GM21447 (cell line): ENCODE data around the gene SLC4A1AP.
A peak's percentile ranks its signal among the peaks of the same experiment; 100 is the strongest.

Experiments
- ATAC-seq: cut with Tn5 transposase; IDR thresholded peaks from one replicate; pipeline ENCODE4 v1.9.1; 2021; ENCODE audit not compliant: unreplicated experiment

Gene SLC4A1AP

DNA sequence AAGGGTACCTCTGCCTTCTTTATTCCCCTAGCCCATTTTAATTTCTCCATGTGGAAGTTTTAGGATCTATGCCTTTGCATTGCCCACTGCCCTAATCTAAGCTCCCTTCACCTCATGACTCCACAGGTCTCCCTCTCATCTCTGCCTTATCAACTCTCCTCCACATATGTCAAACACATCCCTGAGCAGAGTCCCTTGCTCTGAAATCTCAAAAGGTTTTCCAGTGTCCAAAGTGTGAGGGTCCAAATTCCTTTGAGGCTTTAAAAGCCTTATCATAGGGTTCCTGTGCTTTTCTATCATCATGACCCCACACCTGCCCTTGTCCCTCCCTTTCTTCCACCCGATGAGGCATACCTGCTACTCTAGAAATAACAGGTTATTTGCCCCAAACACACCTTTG lies 38.6 kb downstream of the SLC4A1AP start:
- no peak for ATAC-seq

DNA sequence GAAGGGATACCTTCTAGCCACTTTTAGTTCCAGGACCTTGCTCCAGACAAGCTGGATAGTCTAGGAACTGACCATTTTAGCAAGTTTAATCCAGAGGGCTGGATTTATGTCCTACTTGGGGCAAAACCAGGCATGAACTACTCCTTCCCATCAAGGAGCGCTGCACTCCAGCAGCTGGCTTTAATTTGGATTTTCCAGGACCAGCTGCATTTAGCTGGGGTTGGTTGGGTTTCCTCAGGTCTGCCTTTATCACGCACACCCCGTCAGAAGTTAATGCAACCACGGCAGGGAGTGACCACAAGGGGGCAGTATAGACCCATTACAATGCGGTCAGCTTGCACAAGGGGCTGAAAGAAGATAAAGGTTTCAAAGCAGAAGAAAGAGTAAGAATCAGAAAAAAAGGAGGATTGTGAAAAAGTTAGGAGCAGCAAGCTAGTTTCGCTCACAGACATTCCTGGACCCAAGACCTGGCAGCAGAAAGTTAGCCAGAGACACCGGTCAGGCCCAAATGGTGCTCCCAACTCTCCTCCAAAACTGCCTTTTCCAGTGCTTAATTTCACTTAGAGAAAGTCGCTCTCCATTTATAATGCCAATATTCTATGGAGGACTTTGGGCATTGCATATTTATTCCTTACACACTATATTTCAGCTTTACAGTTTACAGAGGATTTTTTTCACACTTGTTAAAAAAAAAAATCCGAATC lies 40.1 kb downstream of the SLC4A1AP start:
- peak; percentile 79 for ATAC-seq

DNA sequence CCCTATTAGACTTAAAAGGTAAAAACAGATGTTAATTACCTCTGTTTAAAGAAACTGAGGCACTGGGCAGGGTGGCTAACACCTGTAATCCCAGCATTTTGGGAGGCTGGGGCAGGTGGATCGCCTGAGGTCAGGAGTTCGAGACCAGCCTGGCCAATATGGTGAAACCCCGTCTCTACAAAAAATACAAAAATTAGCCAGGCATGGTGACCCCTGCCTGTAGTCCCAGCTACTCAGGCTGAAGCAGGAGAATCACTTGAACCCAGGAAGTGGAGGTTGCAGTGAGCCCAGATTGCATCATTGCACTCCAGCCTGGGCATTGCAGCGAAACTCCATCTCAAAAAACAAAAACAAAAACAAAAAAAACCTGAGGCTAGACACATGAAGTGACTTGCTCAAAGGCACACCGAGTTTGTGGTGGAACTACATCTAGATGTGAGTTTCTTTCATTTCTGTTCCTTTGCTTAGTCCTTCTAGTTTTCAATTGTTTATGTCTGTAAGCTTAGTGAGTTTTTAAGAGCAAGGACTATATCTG lies 40.7 kb downstream of the SLC4A1AP start:
- no peak for ATAC-seq

DNA sequence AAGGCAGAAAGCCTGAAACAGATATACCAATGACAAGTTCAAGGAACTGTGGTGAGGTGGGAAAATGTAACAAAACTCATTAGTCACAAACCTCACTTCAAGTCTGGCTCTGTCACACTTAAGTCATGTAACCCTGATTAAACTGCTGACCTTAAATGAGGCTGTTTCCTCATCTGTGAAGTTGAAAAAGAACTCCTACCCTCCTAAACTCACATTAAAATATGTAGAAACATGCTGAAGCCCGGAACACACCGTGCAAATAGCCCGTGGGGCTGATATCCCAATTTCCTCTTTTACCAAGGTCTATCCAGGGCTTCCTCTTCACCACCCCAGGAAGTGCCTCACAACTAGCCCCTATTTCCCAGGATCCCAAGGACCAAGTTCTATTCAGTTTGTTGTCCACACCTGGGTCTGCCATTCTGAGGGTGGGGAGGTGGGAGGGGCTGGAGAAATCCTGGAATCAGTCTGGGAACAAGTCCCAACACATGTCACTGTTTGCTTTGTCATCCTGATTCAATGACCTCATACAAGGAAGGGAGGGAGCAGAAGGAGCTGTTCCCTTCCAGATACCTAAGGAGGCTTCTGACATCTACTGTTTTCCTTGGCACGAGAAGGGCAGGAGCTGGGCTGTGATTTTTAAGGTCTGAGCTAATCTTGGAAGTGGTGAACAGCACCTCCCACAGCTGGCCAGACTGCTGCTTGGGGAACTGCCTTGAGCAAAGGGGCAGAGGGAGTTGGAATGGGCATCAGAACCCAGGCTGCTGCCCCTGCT lies 42.3 kb downstream of the SLC4A1AP start:
- no peak for ATAC-seq

DNA sequence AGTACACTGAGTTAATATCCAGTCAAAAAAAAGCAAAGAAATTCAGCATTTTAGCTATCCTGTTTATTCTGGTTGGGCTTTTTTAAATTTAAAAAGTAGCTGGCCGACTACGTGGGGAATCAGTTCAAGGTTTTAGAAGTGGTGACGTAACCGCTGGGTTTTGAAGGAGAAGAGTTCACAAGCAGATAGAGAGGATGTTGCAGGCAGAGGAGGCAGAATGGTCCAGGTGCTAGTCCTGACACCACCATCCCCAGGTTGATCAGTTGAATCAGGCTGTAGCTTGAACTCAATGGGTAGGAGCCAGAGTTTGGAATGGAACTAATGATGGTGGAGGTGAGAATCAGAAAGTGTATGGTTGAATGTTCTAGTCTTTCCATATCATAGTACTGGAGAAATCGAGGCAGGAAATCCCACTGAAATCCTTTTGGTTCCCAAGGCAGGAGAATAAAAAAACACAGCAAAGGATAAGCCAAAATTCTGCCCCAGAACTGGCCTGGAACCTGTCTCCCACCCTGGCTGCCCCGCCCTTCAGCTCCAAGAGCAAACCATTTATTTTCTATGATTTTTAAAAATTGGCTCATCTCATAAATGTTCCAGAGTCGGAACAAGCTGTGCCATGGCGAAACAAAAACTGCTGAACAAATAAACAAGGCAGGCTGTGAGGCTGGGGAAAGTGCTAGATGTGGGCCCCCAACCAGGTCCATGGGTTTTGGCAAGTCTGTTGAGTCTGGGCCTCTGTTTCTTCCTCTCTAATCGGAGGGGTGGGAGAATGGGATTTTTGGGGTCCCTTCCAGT lies 44.0 kb downstream of the SLC4A1AP start:
- no peak for ATAC-seq

DNA sequence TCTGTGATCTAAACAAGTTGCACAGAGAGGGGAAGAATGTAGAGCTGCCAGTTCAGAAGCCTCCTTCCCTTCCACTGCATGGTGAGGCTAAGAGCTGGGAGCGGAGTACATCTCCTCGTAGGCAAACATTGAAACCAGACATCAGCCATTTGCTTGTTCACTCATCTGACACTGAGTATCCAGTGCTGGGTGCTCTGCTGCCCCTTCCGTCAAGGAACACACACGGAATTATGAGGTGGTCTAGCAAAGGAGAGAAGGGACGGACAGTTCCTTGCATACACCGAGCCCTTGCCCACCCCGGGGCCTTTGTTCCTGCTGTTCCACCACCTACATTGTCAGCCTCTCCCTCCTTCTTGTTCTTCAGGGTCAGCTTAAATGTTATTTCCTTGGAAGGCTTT lies 44.6 kb downstream of the SLC4A1AP start:
- no peak for ATAC-seq

DNA sequence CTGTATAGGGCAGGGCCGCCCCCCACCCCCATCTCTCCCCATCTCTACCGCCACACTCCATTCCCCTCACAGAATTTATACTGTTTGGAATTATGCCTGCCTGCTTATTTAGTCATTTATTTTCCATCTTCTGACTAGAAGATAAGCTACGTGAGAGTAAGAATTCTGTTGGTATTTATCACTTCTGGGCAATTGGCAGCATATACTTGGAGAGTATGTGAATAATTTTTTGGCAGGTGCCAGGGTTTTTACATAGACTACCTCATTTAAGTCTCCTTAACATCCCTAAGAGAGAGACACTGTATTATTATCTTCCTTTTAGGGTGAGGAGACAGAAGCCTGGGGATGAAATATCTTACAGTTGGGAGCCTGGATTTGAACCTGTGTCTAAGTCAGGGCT lies 45.0 kb downstream of the SLC4A1AP start:
- no peak for ATAC-seq

DNA sequence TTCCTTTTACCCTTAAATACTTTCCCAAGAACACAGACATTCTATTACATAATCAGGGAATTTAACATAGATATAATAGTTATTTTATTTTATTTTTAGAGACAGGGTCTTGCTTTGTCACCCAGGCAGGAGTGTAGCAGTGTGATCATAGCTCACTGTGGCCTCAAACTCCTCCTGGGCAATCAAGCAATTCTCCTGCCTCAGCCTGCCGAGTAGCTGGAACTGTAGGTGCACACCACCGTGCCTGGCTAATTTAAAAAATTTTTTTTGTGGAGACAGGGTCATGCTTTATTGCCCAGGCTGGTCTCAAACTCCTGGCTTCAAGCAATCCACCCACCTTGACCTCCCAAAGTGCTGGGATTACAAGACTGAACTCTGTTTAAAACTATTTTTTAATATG lies 45.6 kb downstream of the SLC4A1AP start:
- ATAC-seq = no peak

DNA sequence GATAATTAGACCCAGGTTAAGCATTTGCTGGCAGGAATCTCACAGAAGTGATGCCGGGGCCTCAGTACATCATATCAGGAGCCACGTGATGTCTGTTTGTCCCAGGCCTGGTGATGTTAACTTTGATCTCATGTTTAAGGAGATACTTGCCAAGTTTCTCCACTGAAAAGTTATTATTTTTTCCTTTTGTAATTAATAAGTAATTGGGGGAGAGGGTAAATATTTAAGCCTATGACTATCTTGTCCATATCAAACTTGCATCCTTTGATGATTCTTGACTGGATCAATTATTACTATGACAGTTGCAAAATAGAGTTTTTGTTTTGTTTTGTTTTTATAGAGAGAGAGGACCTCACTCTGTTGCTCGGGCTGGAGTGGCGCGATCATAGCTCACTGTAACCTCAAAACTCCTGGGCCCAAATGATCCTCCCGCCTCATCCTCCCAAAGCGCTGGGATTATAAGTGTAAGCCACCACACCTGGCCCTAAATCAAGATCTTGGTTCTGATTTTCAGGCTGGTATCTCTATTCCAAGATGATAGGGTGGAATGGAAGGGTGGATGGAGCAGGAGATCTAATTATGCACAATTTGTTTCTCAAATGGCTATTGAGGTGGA lies 46.4 kb downstream of the SLC4A1AP start:
- ATAC-seq = no peak

DNA sequence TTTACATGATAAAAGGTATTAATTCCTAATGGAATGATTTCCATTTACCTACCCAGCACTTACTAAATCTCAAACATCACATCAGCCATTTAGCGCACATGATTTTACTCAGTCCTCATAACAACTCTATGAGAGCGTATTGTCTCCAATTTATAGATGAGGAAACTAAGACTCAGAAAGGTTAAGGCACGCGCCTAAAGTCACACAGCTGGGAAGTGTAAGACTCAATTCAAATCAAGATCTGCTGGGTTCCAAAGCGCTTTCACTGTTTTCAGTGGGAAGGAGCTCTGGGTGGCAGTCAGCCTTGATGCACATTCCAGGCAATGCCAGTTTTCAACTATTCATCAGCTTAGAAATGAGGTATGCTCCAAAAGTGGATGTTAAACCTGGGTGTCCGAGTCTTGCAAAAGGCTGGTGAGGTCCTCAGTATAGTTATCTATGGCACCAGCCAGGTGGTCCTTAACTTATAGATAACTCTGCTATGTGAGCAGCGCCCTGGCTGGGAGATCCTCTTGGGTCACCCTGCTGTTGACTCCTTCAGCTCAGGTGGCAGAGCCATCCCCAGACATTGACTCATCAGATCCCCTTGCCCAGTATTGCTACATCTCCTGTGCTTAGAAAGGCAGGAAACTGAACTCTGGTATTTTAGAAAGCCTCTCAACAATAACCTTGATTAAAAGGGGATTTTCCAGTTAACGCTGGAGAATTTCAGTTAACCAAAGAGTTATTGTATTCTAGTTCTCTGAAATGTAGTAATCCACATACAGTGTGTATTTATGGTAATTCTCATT lies 47.1 kb downstream of the SLC4A1AP start:
- ATAC-seq = no peak

DNA sequence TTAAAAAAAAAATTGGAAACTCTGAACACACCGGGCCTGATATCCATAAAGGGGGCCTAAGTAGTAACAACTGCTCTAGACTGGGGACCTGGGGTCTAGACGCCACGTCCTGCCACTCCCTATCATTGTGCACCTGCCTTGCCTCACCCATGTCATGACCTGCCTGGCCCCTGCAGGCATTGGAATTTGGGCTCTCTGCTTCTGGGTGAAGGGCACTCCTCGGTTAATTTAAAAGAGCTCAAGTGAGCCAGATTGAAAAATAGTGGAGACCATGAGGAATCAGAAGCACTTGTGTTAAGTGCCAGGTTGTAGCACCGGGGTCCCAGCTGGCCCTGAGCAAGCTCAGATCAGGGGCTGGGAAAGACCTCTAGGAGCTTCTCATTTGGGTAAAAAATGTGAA lies 48.1 kb downstream of the SLC4A1AP start:
- ATAC-seq = no peak

DNA sequence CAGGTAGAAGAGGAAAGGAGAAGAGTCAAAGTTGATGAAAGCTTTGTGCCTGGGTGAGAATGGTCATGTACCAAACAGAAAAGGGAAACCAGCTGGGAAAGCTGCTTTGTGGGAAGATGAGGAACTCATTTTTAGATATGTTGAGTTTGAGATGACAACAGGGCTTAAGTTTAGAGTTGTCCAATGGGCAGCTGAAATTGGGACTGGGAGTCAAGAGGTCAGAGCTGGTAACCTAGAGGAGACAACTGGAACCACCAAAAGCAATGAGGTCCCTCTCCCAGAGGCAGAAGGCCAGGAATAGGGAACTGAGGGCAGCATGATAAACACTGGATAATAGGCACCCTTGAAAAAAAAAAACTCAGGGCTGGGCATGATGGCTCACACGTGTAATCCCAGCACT lies 48.8 kb downstream of the SLC4A1AP start:
- ATAC-seq = no peak

DNA sequence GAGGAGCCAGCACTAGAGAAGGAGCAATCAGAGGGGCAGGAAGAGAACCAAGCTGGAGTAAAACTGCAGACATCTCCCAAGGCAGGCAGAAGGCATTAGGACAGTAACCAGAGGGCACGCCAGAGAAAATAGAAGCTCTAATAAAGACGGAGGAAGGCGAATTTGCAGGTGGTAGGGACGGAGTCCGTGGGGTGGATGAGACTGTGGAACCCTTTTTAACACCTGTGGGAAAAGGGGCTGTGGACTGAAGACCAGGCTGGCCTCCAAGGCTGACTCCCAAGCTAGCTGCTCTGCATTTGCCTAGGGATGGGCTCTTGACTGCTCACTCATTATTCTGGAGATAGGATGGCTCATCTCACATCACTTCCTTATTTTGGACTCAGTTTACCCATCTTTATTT lies 49.5 kb downstream of the SLC4A1AP start:
- no peak for ATAC-seq

DNA sequence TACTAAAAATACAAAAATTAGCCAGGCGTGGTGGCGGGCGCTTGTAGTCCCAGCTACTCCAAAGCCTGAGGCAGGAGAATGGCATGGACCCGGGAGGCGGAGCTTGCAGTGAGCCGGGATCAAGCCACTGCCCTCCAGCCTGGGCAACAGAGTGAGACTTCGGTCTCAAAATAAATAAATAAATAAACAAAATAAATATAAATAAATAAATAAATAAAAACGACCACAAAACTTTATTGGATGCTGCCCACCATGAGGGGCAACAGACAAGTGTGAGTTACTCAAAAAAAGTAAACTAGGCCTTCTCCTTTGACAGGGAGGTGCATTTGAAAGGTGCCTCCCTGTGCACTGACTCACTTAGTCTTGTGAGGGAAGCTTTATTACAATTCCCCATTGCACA lies 50.4 kb downstream of the SLC4A1AP start:
- no peak for ATAC-seq

DNA sequence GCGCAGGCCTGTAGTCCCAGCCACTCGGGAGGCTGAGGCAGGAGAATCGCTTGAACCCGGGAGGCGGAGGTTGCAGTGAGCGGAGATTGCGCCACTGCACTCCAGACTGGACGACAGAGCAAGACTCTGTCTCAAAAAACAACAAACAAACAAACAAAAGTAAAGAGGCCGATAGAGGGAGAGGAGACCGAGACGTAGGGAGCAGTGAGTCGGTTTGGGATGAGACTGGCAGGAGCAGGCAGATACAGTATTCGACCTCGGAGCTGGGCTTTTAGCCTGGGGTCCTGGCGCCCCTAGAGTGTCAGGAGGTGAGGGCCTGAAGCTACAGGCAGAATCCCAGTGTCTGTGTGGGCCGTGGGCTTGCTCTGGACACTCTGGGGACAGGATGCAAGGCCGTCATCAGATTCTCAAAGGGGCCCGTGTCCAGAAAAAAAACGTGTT lies 51.2 kb downstream of the SLC4A1AP start:
- no peak for ATAC-seq

DNA sequence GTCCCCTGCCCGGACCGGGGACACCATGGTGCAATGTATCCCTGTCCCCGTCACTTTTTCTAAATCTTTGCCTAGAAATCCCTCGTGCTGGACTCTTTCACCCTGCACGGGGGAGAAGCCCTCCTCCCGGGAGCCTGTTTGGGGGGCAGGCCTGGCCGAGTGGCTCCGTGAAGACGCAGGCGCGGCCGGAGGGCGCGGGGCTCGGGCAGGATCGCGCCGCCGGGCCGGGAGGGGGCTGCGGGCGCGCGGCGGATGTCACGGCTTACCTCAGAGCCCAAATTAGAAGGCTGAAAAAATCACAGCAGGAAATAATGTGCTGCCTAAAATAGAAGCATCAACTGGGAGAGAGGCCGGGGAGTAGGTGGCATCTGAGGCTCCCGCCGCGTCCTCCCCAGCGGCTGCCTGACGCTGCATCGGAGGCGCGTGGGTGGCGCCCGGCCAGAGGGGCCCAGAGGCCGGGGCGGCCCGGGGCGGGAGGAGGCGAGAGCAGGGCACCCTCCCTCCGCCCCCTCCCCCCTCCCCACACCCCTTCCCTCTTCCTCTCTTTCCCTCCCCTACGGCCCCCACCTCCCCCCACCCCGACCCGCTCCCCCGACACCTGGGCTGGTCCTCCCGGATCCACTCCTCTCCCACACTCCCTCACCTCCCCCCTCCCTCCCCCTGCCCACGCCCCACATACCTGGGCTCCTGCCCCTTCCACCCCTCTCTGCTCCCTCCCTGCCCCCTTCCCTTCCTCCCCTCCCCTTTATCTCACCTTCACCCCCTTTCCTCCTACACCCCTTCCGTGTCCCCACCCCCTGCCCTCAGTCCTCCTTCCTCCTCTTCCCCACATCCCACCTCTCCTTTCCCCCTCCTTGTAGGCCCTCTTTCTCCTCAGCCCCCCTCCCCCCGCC lies 51.9 kb downstream of the SLC4A1AP start:
- no peak for ATAC-seq

DNA sequence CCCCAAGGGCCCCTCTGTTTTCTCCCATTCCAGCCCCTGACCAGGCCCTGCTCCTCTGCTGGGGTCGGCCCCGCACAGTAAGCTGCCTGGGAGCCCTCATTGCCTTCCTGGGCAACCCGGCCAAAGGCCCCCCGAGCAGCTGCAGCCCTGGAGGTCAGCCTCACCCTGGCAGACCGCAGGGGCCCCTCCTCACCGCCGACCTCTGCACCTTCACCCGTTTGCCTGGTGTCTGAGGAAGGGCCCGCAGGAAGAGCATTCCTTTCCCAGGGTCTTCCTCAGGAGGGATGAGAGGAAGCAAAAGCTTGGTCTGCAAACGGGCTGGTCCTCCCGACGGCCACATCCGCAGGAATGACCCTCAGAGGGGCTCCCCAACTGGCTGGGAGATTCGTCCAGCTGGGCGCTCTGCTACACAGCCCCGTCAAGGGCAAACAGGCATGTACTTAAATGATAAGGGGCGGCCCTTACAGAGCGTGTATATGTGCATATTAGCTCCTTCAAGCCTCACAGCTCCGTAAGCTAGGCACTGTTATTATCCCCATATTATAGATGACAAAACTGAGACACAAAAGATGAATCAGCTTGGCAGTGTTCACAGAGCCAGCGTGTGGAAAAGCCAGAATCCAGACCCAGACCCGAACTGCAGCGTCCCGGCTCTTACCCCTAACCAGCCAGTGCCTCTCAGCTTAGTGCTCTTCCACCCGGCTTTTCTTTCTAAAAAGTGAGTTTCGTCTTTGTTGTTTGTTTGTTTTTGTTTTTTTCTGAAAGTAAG lies 52.8 kb downstream of the SLC4A1AP start:
- ATAC-seq = no peak

DNA sequence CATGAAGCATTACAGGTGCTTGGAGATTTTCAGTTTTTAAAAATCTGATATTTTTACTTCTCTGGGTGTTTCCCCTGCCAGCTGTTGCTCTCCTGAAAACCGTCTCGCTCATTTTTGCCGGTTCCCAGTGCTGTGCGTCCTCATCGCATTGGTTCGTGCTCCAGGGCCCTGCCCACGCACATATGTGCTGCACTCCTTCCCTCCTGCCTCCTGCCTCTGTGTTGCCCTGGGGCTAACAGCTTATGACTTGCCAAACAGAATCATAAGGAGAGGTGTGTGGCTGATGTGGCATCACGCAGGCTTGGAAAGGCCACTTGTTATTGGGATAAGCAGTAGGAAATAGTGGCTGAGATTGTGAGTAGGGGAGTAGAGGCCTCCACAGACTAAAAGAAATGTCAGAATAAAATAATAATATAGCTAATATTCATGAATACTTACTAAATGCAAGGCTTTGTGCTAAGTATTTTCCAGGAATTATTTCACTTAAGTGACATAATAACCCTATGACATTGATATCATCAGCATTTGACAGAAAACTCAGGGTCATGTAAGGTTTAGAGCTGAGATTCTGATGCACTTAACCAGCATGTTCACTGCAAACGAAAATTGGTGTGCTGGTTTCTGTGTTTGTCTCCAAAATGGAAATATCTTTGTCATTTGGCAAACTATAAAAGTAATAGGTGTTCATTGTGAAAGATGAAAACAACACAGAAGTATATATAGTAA lies 53.5 kb downstream of the SLC4A1AP start:
- ATAC-seq = no peak
